HEK293 (cell line): Measurements from ENCODE around the gene ADIPOR1.
A peak's percentile ranks its signal among the peaks of the same experiment; 100 is the strongest.

Experiments
- CTCF ChIA-PET: fragments of 350-600 bp; formaldehyde crosslinking; extraction: SDS; loops from one replicate; lab custom pipeline; 2021; ENCODE audit warnings: antibody characterized with exemption; lab: Yijun Ruan, JAX
- POLR2A ChIA-PET: fragments of 300-600 bp; formaldehyde crosslinking; extraction: SDS; loops from one replicate; lab custom pipeline; 2020; ENCODE audit warnings: antibody characterized with exemption, inconsistent platforms; lab: Yijun Ruan, JAX
- H3K27ac ChIP-seq: fragments of 200-500 bp; sonication (Bioruptor generic); 2 replicates; pipeline ENCODE4 v1.5.1; 2014; ENCODE audit warnings: low read depth, low read length, control low read depth, inconsistent platforms; ENCODE audit errors: extremely low read depth
- H3K36me3 ChIP-seq, 2 experiments: fragments of 200-500 bp in 1 of 2; sonication (Bioruptor generic) in 1 of 2; 1 replicate in 1 of 2; 2 replicates in 1 of 2; pipeline ENCODE4 v1.5.1; 2014 to 2017; ENCODE audit warnings: inconsistent platforms in 2 of 2, low read length in 2 of 2; ENCODE audit not compliant: control insufficient read depth in 2 of 2, insufficient read depth in 1 of 2
- H3K4me1 ChIP-seq: fragments of 200-500 bp; sonication (Bioruptor generic); 2 replicates; pipeline ENCODE4 v1.5.1; 2014; ENCODE audit warnings: mild to moderate bottlenecking, low read length, inconsistent platforms; ENCODE audit not compliant: control insufficient read depth, insufficient read depth
- H3K4me3 ChIP-seq: 2 replicates; pipeline ENCODE4 v1.5.1; 2011; ENCODE audit warnings: low read depth, mild to moderate bottlenecking, control low read depth, low read length, moderate library complexity
- H3K9me3 ChIP-seq: fragments of 200-500 bp; sonication (Bioruptor generic); 2 replicates; pipeline ENCODE4 v1.5.1; 2014; ENCODE audit warnings: low read depth, low read length, inconsistent platforms; ENCODE audit not compliant: control insufficient read depth, insufficient read depth
- IKZF3 ChIP-seq: fragments of 450-650 bp; IDR thresholded peaks from 2 replicates; pipeline ENCODE4 v1.5.0; 2018; ENCODE audit warnings: missing biosample characterization, mild to moderate bottlenecking, missing genetic modification characterization, moderate library complexity
- KLF7 ChIP-seq: fragments of 450-650 bp; formaldehyde crosslinking; IDR thresholded peaks from 2 replicates; pipeline ENCODE4 v1.5.1; 2016; ENCODE audit warnings: missing biosample characterization, missing genetic modification characterization, borderline replicate concordance
- SCRT2 ChIP-seq: fragments of 450-650 bp; formaldehyde crosslinking; IDR thresholded peaks from 2 replicates; pipeline ENCODE4 v1.5.1; 2016; ENCODE audit warnings: missing biosample characterization, missing genetic modification characterization
- ZBTB1 ChIP-seq: fragments of 450-650 bp; formaldehyde crosslinking; IDR thresholded peaks from 2 replicates; pipeline ENCODE4 v1.5.1; 2016; ENCODE audit warnings: missing biosample characterization, missing genetic modification characterization
- ZFHX2 ChIP-seq: fragments of 450-650 bp; formaldehyde crosslinking; conservative IDR thresholded peaks from 2 replicates; pipeline ENCODE4 v1.5.1; 2016; ENCODE audit warnings: missing biosample characterization, missing genetic modification characterization
- ZFP37 ChIP-seq: fragments of 450-650 bp; formaldehyde crosslinking; IDR thresholded peaks from 2 replicates; pipeline ENCODE4 v1.5.1; 2016; ENCODE audit warnings: missing biosample characterization, missing genetic modification characterization
- ZNF10 ChIP-seq: fragments of 450-650 bp; formaldehyde crosslinking; IDR thresholded peaks from 2 replicates; pipeline ENCODE4 v1.5.1; 2017; ENCODE audit warnings: missing biosample characterization, missing genetic modification characterization
- ZNF16 ChIP-seq: fragments of 450-650 bp; formaldehyde crosslinking; IDR thresholded peaks from 2 replicates; pipeline ENCODE4 v1.5.1; 2016; ENCODE audit warnings: low read depth, missing biosample characterization, missing genetic modification characterization
- ZNF335 ChIP-seq: fragments of 450-650 bp; formaldehyde crosslinking; conservative IDR thresholded peaks from 2 replicates; pipeline ENCODE4 v1.5.1; 2016; ENCODE audit warnings: missing biosample characterization, missing genetic modification characterization
- ZNF423 ChIP-seq: fragments of 450-650 bp; formaldehyde crosslinking; IDR thresholded peaks from 2 replicates; pipeline ENCODE4 v1.5.1; 2016; ENCODE audit warnings: missing biosample characterization, missing genetic modification characterization
- ZNF549 ChIP-seq: fragments of 450-650 bp; IDR thresholded peaks from 2 replicates; pipeline ENCODE4 v1.5.1; 2018; ENCODE audit warnings: missing biosample characterization, missing genetic modification characterization, mild to moderate bottlenecking, inconsistent platforms, moderate library complexity
- ZNF664 ChIP-seq: fragments of 450-650 bp; formaldehyde crosslinking; IDR thresholded peaks from 2 replicates; pipeline ENCODE4 v1.5.1; 2016; ENCODE audit warnings: missing biosample characterization, missing genetic modification characterization
- ZNF768 ChIP-seq: fragments of 450-650 bp; formaldehyde crosslinking; IDR thresholded peaks from 2 replicates; pipeline ENCODE4 v1.5.1; 2018; ENCODE audit warnings: missing biosample characterization, mild to moderate bottlenecking, missing genetic modification characterization
- TF ChIP-seq, protein P1 (sequence below): fragments of 450-650 bp; formaldehyde crosslinking; IDR thresholded peaks from 2 replicates; pipeline ENCODE4 v1.5.1; 2016; ENCODE audit warnings: missing biosample characterization, missing genetic modification characterization
- TF ChIP-seq, protein P2 (sequence below): fragments of 450-650 bp; formaldehyde crosslinking; IDR thresholded peaks from 2 replicates; pipeline ENCODE4 v1.5.1; 2016; ENCODE audit warnings: missing biosample characterization, missing genetic modification characterization
- TF ChIP-seq, protein P3 (sequence below): fragments of 450-650 bp; formaldehyde crosslinking; IDR thresholded peaks from 2 replicates; pipeline ENCODE4 v1.5.1; 2017; ENCODE audit warnings: missing biosample characterization, missing genetic modification characterization
- TF ChIP-seq, protein P4 (sequence below): fragments of 450-650 bp; formaldehyde crosslinking; IDR thresholded peaks from 2 replicates; pipeline ENCODE4 v1.5.1; 2016; ENCODE audit warnings: missing biosample characterization, missing genetic modification characterization
- TF ChIP-seq, protein P5 (sequence below): fragments of 450-650 bp; formaldehyde crosslinking; IDR thresholded peaks from 2 replicates; pipeline ENCODE4 v1.5.1; 2016; ENCODE audit warnings: missing biosample characterization, missing genetic modification characterization, borderline replicate concordance

ADIPOR1 gene

DNA sequence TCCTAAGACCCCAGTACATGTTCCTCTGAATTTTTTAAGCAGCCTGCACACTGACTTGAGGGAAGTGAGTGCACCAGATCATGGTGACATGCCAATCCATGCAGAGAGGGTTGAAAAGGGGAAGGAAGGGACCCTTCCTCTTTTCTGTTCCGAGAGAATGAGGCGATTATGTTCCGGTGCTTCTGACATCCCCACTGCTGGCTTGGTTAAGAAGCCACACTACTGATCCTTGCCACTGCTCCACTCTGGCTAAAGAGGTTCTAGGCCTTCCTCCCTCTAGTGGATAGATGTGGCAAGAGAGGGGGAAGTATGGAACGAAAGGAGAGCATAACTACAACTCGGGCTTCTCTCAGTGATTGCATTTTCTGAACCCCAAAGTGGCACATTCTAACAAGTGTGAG, 10.8 kb upstream of the ADIPOR1 start (continued):
- TF ChIP-seq, protein P1, sequence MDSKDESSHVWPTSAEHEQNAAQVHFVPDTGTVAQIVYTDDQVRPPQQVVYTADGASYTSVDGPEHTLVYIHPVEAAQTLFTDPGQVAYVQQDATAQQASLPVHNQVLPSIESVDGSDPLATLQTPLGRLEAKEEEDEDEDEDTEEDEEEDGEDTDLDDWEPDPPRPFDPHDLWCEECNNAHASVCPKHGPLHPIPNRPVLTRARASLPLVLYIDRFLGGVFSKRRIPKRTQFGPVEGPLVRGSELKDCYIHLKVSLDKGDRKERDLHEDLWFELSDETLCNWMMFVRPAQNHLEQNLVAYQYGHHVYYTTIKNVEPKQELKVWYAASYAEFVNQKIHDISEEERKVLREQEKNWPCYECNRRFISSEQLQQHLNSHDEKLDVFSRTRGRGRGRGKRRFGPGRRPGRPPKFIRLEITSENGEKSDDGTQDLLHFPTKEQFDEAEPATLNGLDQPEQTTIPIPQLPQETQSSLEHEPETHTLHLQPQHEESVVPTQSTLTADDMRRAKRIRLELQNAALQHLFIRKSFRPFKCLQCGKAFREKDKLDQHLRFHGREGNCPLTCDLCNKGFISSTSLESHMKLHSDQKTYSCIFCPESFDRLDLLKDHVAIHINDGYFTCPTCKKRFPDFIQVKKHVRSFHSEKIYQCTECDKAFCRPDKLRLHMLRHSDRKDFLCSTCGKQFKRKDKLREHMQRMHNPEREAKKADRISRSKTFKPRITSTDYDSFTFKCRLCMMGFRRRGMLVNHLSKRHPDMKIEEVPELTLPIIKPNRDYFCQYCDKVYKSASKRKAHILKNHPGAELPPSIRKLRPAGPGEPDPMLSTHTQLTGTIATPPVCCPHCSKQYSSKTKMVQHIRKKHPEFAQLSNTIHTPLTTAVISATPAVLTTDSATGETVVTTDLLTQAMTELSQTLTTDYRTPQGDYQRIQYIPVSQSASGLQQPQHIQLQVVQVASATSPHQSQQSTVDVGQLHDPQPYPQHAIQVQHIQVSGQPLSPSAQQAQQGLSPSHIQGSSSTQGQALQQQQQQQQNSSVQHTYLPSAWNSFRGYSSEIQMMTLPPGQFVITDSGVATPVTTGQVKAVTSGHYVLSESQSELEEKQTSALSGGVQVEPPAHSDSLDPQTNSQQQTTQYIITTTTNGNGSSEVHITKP (tag by site-specific recombination) = peak; percentile 47; the same call in 1 of the 2 replicates
- no peak for TF ChIP-seq IKZF3 (tag by site-specific recombination)
- TF ChIP-seq ZFP37 = no peak
- no peak for TF ChIP-seq ZFHX2 (tag by site-specific recombination)
- TF ChIP-seq ZBTB1 = no peak
- TF ChIP-seq, protein P2, sequence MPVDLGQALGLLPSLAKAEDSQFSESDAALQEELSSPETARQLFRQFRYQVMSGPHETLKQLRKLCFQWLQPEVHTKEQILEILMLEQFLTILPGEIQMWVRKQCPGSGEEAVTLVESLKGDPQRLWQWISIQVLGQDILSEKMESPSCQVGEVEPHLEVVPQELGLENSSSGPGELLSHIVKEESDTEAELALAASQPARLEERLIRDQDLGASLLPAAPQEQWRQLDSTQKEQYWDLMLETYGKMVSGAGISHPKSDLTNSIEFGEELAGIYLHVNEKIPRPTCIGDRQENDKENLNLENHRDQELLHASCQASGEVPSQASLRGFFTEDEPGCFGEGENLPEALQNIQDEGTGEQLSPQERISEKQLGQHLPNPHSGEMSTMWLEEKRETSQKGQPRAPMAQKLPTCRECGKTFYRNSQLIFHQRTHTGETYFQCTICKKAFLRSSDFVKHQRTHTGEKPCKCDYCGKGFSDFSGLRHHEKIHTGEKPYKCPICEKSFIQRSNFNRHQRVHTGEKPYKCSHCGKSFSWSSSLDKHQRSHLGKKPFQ = no peak
- no peak for TF ChIP-seq ZNF16
- 0 out of 2 replicates have a peak, but pooled peaks have one; percentile 24 for TF ChIP-seq ZNF335 (tag by site-specific recombination)
- TF ChIP-seq ZNF10 (tag by site-specific recombination) = no peak
- TF ChIP-seq, protein P3, sequence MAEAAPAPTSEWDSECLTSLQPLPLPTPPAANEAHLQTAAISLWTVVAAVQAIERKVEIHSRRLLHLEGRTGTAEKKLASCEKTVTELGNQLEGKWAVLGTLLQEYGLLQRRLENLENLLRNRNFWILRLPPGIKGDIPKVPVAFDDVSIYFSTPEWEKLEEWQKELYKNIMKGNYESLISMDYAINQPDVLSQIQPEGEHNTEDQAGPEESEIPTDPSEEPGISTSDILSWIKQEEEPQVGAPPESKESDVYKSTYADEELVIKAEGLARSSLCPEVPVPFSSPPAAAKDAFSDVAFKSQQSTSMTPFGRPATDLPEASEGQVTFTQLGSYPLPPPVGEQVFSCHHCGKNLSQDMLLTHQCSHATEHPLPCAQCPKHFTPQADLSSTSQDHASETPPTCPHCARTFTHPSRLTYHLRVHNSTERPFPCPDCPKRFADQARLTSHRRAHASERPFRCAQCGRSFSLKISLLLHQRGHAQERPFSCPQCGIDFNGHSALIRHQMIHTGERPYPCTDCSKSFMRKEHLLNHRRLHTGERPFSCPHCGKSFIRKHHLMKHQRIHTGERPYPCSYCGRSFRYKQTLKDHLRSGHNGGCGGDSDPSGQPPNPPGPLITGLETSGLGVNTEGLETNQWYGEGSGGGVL (tag by site-specific recombination) = peak; percentile 64
- TF ChIP-seq, protein P4, sequence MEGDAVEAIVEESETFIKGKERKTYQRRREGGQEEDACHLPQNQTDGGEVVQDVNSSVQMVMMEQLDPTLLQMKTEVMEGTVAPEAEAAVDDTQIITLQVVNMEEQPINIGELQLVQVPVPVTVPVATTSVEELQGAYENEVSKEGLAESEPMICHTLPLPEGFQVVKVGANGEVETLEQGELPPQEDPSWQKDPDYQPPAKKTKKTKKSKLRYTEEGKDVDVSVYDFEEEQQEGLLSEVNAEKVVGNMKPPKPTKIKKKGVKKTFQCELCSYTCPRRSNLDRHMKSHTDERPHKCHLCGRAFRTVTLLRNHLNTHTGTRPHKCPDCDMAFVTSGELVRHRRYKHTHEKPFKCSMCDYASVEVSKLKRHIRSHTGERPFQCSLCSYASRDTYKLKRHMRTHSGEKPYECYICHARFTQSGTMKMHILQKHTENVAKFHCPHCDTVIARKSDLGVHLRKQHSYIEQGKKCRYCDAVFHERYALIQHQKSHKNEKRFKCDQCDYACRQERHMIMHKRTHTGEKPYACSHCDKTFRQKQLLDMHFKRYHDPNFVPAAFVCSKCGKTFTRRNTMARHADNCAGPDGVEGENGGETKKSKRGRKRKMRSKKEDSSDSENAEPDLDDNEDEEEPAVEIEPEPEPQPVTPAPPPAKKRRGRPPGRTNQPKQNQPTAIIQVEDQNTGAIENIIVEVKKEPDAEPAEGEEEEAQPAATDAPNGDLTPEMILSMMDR (tag by site-specific recombination) = peak; percentile 93
- TF ChIP-seq ZNF664 = no peak
- TF ChIP-seq ZNF549 = no peak
- TF ChIP-seq KLF7 (tag by site-specific recombination) = no peak
- TF ChIP-seq ZNF423 (tag by site-specific recombination) = no peak

DNA sequence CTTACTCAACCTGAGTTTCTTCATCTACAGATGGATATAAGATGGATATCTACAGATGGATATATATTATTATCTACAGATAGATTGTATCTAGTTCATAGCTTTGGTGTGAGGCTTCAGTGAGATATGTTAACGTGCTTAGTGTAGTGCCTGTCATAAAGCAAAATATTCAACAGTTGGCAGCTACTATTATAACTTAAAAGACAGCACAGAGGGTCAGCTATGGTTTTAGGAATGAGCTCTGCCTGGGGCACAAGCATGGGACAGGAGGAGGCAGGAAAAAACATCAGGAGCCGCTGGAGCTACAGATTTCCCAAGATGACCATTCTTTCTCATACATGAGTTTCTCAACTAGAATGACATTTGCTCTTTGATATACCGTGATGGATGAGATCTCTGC, 10.2 kb upstream of the ADIPOR1 start:
- TF ChIP-seq ZNF768 (tag by site-specific recombination) (no peak), SCRT2 (peak; percentile 59; the same call in 1 of the 2 replicates)
- TF ChIP-seq, protein P5, sequence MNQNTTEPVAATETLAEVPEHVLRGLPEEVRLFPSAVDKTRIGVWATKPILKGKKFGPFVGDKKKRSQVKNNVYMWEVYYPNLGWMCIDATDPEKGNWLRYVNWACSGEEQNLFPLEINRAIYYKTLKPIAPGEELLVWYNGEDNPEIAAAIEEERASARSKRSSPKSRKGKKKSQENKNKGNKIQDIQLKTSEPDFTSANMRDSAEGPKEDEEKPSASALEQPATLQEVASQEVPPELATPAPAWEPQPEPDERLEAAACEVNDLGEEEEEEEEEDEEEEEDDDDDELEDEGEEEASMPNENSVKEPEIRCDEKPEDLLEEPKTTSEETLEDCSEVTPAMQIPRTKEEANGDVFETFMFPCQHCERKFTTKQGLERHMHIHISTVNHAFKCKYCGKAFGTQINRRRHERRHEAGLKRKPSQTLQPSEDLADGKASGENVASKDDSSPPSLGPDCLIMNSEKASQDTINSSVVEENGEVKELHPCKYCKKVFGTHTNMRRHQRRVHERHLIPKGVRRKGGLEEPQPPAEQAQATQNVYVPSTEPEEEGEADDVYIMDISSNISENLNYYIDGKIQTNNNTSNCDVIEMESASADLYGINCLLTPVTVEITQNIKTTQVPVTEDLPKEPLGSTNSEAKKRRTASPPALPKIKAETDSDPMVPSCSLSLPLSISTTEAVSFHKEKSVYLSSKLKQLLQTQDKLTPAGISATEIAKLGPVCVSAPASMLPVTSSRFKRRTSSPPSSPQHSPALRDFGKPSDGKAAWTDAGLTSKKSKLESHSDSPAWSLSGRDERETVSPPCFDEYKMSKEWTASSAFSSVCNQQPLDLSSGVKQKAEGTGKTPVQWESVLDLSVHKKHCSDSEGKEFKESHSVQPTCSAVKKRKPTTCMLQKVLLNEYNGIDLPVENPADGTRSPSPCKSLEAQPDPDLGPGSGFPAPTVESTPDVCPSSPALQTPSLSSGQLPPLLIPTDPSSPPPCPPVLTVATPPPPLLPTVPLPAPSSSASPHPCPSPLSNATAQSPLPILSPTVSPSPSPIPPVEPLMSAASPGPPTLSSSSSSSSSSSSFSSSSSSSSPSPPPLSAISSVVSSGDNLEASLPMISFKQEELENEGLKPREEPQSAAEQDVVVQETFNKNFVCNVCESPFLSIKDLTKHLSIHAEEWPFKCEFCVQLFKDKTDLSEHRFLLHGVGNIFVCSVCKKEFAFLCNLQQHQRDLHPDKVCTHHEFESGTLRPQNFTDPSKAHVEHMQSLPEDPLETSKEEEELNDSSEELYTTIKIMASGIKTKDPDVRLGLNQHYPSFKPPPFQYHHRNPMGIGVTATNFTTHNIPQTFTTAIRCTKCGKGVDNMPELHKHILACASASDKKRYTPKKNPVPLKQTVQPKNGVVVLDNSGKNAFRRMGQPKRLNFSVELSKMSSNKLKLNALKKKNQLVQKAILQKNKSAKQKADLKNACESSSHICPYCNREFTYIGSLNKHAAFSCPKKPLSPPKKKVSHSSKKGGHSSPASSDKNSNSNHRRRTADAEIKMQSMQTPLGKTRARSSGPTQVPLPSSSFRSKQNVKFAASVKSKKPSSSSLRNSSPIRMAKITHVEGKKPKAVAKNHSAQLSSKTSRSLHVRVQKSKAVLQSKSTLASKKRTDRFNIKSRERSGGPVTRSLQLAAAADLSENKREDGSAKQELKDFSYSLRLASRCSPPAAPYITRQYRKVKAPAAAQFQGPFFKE (tag by site-specific recombination) = no peak
- TF ChIP-seq, all 188 proteins: peak for 1
- Histone ChIP-seq H3K4me1 (0 out of 2 replicates have a peak, but pooled peaks cover 2% of the 10 kb centered on the region), H3K4me3 (no peak overlapping the region), H3K27ac (no peak overlapping the region), H3K9me3 (no peaks in the 10 kb centered on the region), H3K36me3 (peaks cover 0 to 24% of the 10 kb centered on the region in 2 experiments; a peak in 1 of 3 replicates)
- ChIA-PET CTCF (interaction anchor here (0.7 to 1.5 kb wide), 6 partner anchors 9 to 273 kb away, joined by 3 to 8 read pairs (median 3); partner anchors contain the start of gene TMEM183A), POLR2A (interaction anchor here (0.8 to 1.4 kb wide), 3 partner anchors 8 to 80 kb away, joined by 3 to 4 read pairs (median 3); partner anchors contain the start of gene TMEM183A)
